H9 (cell line): ENCODE data around the gene LRPPRC. TPM values are rescaled to one million over a fixed set of nuclear protein-coding genes. Genes with fewer than 3 reads are reported as not detected.

ENCODE experiments used
- DNase-seq: peaks from one replicate; pipeline ENCODE4 v3.0.0-alpha.2; 2017
- H2AFZ ChIP-seq: one replicate; pipeline ENCODE4 v1.6.1; 2013; ENCODE audit warnings: mild to moderate bottlenecking, low read length, control low read depth, moderate library complexity
- H2AK5ac ChIP-seq: 2 replicates; pipeline ENCODE4 v1.6.1; 2013; ENCODE audit warnings: low read length, control low read depth, mixed read lengths; ENCODE audit not compliant: insufficient read length
- H2BK120ac ChIP-seq: one replicate; pipeline ENCODE4 v1.6.1; 2013; ENCODE audit warnings: low read depth, mild to moderate bottlenecking, low read length, control low read depth, inconsistent platforms; ENCODE audit not compliant: poor library complexity, severe bottlenecking
- H2BK12ac ChIP-seq: 2 replicates; pipeline ENCODE4 v1.6.1; 2013; ENCODE audit warnings: low read length, control low read depth, mixed read lengths, low read depth; ENCODE audit not compliant: insufficient read length
- H2BK15ac ChIP-seq: 2 replicates; pipeline ENCODE4 v1.6.1; 2013; ENCODE audit warnings: low read depth, low read length, control low read depth
- H2BK20ac ChIP-seq: one replicate; pipeline ENCODE4 v1.6.1; 2013; ENCODE audit warnings: low read depth, mild to moderate bottlenecking, low read length, control low read depth, inconsistent platforms; ENCODE audit not compliant: poor library complexity, severe bottlenecking
- H2BK5ac ChIP-seq: 2 replicates; pipeline ENCODE4 v1.6.1; 2013; ENCODE audit warnings: low read length, control low read depth, mixed read lengths; ENCODE audit not compliant: insufficient read length
- H3K14ac ChIP-seq: 2 replicates; pipeline ENCODE4 v1.6.1; 2013; ENCODE audit warnings: low read length, control low read depth; ENCODE audit not compliant: insufficient read depth
- H3K18ac ChIP-seq: 2 replicates; pipeline ENCODE4 v1.6.1; 2013; ENCODE audit warnings: low read depth, mild to moderate bottlenecking, mixed read lengths, low read length, control low read depth; ENCODE audit not compliant: insufficient read length
- H3K23ac ChIP-seq: 2 replicates; pipeline ENCODE4 v1.6.1; 2013; ENCODE audit warnings: low read length, control low read depth, mixed read lengths, low read depth; ENCODE audit not compliant: insufficient read length
- H3K23me2 ChIP-seq: 2 replicates; pipeline ENCODE4 v1.6.1; 2013; ENCODE audit warnings: low read depth, mild to moderate bottlenecking, mixed read lengths, low read length, control low read depth; ENCODE audit not compliant: insufficient read length, poor library complexity, severe bottlenecking
- H3K27ac ChIP-seq: 2 replicates; pipeline ENCODE4 v1.5.1; 2013; ENCODE audit warnings: low read length, control low read depth, mixed read lengths, low read depth; ENCODE audit not compliant: insufficient read length
- H3K27me3 ChIP-seq: 2 replicates; pipeline ENCODE4 v1.6.1; 2013; ENCODE audit warnings: low read length, control low read depth, inconsistent platforms; ENCODE audit not compliant: insufficient read depth
- H3K4ac ChIP-seq: 2 replicates; pipeline ENCODE4 v1.6.1; 2013; ENCODE audit warnings: low read depth, mild to moderate bottlenecking, control low read depth, inconsistent platforms, low read length, moderate library complexity
- H3K4me1 ChIP-seq: 2 replicates; pipeline ENCODE4 v1.6.1; 2013; ENCODE audit warnings: low read length, control low read depth, inconsistent platforms; ENCODE audit not compliant: insufficient read depth
- H3K4me2 ChIP-seq: 2 replicates; pipeline ENCODE4 v1.6.1; 2013; ENCODE audit warnings: low read length, control low read depth, mixed read lengths; ENCODE audit not compliant: insufficient read length, insufficient read depth
- H3K56ac ChIP-seq: 2 replicates; pipeline ENCODE4 v1.6.1; 2013; ENCODE audit warnings: low read depth, mild to moderate bottlenecking, mixed read lengths, low read length, control low read depth; ENCODE audit not compliant: insufficient read length
- H3K79me1 ChIP-seq: 2 replicates; pipeline ENCODE4 v1.6.1; 2013; ENCODE audit warnings: low read depth, mild to moderate bottlenecking, moderate library complexity, low read length, control low read depth, inconsistent platforms; ENCODE audit not compliant: insufficient read depth, poor library complexity, severe bottlenecking
- H3K79me2 ChIP-seq: 2 replicates; pipeline ENCODE4 v1.6.1; 2013; ENCODE audit warnings: low read length, control low read depth, inconsistent platforms; ENCODE audit not compliant: insufficient read depth
- H3K9ac ChIP-seq: 2 replicates; pipeline ENCODE4 v1.6.1; 2013; ENCODE audit warnings: low read length, control low read depth, mixed read lengths; ENCODE audit not compliant: insufficient read length; ENCODE audit errors: extremely low read depth
- H3K9me3 ChIP-seq: one replicate; pipeline ENCODE4 v1.6.1; 2013; ENCODE audit warnings: low read depth, low read length, inconsistent platforms; ENCODE audit not compliant: control insufficient read depth
- H3T11ph ChIP-seq: one replicate; pipeline ENCODE4 v1.6.1; 2013; ENCODE audit warnings: mild to moderate bottlenecking, low read length, control low read depth, inconsistent platforms
- H4K20me1 ChIP-seq: one replicate; pipeline ENCODE4 v1.6.1; 2013; ENCODE audit not compliant: control insufficient read depth, insufficient read length, insufficient read depth
- H4K5ac ChIP-seq: 2 replicates; pipeline ENCODE4 v1.6.1; 2013; ENCODE audit warnings: low read depth, mild to moderate bottlenecking, mixed read lengths, low read length, control low read depth; ENCODE audit not compliant: insufficient read length
- H4K8ac ChIP-seq: replicated peaks from 2 replicates; pipeline ENCODE4 v1.6.1; 2013; ENCODE audit warnings: low read length, control low read depth, mixed read lengths, low read depth; ENCODE audit not compliant: insufficient read length
- H4K91ac ChIP-seq: 2 replicates; pipeline ENCODE4 v1.6.1; 2013; ENCODE audit warnings: low read depth, mild to moderate bottlenecking, moderate library complexity, mixed read lengths, low read length, control low read depth; ENCODE audit not compliant: insufficient read length
- H3K27ac Mint-ChIP-seq, 3 experiments: 2 replicates in 2 of 3; 3 replicates in 1 of 3; pipeline ENCODE4 v1.8.0; 2020 to 2021; ENCODE audit warnings: mixed read lengths in 3 of 3, mild to moderate bottlenecking in 1 of 3, moderate library complexity in 1 of 3
- H3K27me3 Mint-ChIP-seq: 2 replicates; pipeline ENCODE4 v1.8.0; 2021; ENCODE audit warnings: low read depth, mild to moderate bottlenecking, moderate library complexity, mixed read lengths
- H3K36me3 Mint-ChIP-seq, 3 experiments: 2 replicates in 2 of 3; 3 replicates in 1 of 3; pipeline ENCODE4 v1.8.0; 2020 to 2021; ENCODE audit warnings: low read depth in 3 of 3, mixed read lengths in 3 of 3; ENCODE audit not compliant: insufficient read depth in 1 of 3
- H3K4me1 Mint-ChIP-seq, 2 experiments: 2 replicates each; pipeline ENCODE4 v1.8.0; 2020; ENCODE audit warnings: mixed read lengths in 2 of 2
- H3K4me3 Mint-ChIP-seq, 2 experiments: 2 replicates in 1 of 2; 3 replicates in 1 of 2; pipeline ENCODE4 v1.8.0; 2020 to 2021; ENCODE audit warnings: mild to moderate bottlenecking in 2 of 2, mixed read lengths in 2 of 2, moderate library complexity in 1 of 2
- H3K9me3 Mint-ChIP-seq, 2 experiments: 2 replicates in 1 of 2; 3 replicates in 1 of 2; pipeline ENCODE4 v1.8.0; 2020; ENCODE audit warnings: mild to moderate bottlenecking in 2 of 2, mixed read lengths in 2 of 2, moderate library complexity in 1 of 2
- CTCF ChIP-seq: fragments of 200-600 bp; sonication (generic); conservative IDR thresholded peaks from 3 replicates; pipeline ENCODE4 v1.8.0; 2021; ENCODE audit warnings: antibody characterized with exemption, mild to moderate bottlenecking
- WGBS: extraction: QIAGEN DNeasy Blood & Tissue Kit; methylation state at CpG from one replicate; pipeline ENCODE4 v1.1.7; 2013; ENCODE audit warnings: missing lambda C conversion rate, low lambda C conversion rate, mixed read lengths; ENCODE audit not compliant: insufficient read length; ENCODE audit errors: extremely low coverage; 5-methylcytosine and 5-hydroxymethylcytosine counted together
- total RNA-seq: library from RNA; stranded (reverse); gene quantifications from 2 replicates; pipeline ENCODE4 v1.2.1, GENCODE V29; 2021

LRPPRC gene
- total RNA-seq, 1 experiment from 2014 or later = 182 TPM

- Histone ChIP-seq H2BK5ac (no peak overlapping the region), H3K4me2 (no peak overlapping the region), H3T11ph (no peak overlapping the region), H3K23me2 (no peaks in the 10 kb centered on the region), H3K14ac (no peak overlapping the region), H4K20me1 (no peaks in the 10 kb centered on the region), H3K23ac (no peak overlapping the region), H3K27ac (no peak overlapping the region), H3K9ac (no peak overlapping the region), H3K4ac (no peak overlapping the region), H3K56ac (no peak overlapping the region), H4K91ac (no peak overlapping the region), H2BK20ac (no peak overlapping the region), H3K79me1 (no peaks in the 10 kb centered on the region), H4K5ac (no peak overlapping the region), H2BK15ac (no peak overlapping the region), H2BK12ac (no peak overlapping the region), H2BK120ac (no peak overlapping the region), H3K4me1 (peaks cover 4% of the 10 kb centered on the region; the same call in 1 of the 2 replicates), H2AK5ac (no peak overlapping the region), H3K9me3 (no peaks in the 10 kb centered on the region), H3K18ac (no peak overlapping the region), H4K8ac (no peak overlapping the region), H3K27me3 (no peaks in the 10 kb centered on the region), H3K79me2 (no peaks in the 10 kb centered on the region), H2AFZ (no peak overlapping the region)
- Mint-ChIP-seq H3K9me3 (no peaks in the 10 kb centered on the region), H3K4me1 (peaks cover 19 to 20% of the 10 kb centered on the region in 2 experiments), H3K36me3 (no peaks in the 10 kb centered on the region), H3K4me3 (no peak overlapping the region), H3K27me3 (no peaks in the 10 kb centered on the region), H3K27ac (peak overlapping the region in 1 of 3 experiments; percentile 56; a peak in 1 of 7 replicates)
- no CpG with 5 or more reads among the region's 6 CpGs for WGBS
- DNase-seq = no peak
- no peak for TF ChIP-seq CTCF
These were observed 42.5 kb upstream of the LRPPRC start for GRCh38 chr2:44038277-44038676.
